ENCODE results near the gene LAMP2. TPM values are rescaled to one million over a fixed set of nuclear protein-coding genes. Genes with fewer than 3 reads are reported as not detected.

LAMP2 gene
- total RNA-seq, 1 experiment from 2014 or later = 67.0 TPM

DNA sequence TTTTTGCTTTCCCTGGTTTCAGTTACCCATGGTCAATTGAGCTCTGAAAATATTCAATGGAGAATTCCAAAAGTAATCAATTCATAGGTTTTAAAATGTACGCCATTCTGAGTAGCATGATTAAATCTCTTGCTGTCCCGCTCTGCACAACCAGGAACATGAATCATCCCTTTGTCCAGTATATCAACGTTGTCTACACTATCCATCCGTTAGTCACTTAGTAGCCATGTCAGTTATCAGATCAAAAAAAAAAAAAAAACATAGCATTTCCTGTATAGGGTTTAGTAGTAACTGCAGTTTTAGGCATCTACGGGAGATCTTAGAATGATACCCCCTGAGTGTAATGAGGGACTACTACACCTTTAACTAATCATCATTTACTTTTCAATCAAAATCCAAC, 15.1 kb downstream of the LAMP2 start:
- peaks cover 18% of the 10 kb centered on the region for H3K4me1 Mint-ChIP-seq (ENCODE audit: insufficient read depth, unreplicated experiment)
- TF ChIP-seq, protein P1, sequence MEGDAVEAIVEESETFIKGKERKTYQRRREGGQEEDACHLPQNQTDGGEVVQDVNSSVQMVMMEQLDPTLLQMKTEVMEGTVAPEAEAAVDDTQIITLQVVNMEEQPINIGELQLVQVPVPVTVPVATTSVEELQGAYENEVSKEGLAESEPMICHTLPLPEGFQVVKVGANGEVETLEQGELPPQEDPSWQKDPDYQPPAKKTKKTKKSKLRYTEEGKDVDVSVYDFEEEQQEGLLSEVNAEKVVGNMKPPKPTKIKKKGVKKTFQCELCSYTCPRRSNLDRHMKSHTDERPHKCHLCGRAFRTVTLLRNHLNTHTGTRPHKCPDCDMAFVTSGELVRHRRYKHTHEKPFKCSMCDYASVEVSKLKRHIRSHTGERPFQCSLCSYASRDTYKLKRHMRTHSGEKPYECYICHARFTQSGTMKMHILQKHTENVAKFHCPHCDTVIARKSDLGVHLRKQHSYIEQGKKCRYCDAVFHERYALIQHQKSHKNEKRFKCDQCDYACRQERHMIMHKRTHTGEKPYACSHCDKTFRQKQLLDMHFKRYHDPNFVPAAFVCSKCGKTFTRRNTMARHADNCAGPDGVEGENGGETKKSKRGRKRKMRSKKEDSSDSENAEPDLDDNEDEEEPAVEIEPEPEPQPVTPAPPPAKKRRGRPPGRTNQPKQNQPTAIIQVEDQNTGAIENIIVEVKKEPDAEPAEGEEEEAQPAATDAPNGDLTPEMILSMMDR (IDR thresholded peaks at IDR 0.05; ENCODE audit: unreplicated experiment) = no peak
- H3K9me3 Mint-ChIP-seq (ENCODE audit: unreplicated experiment) = no peaks in the 10 kb centered on the region
- DNase-seq (ENCODE audit: unreplicated experiment) = peak; percentile 40
- intact Hi-C loops (cut with micrococcal nuclease) = loop anchor here (10.0 kb wide), 1 partner anchor 139 kb away; the partner anchor contains the start of gene TMEM255A
- no peak overlapping the region for H3K27ac Mint-ChIP-seq (ENCODE audit: low read depth, unreplicated experiment)
- H3K4me3 Mint-ChIP-seq (ENCODE audit: unreplicated experiment) = no peak overlapping the region
- H3K36me3 Mint-ChIP-seq (ENCODE audit: insufficient read depth, unreplicated experiment) = peaks cover 27% of the 10 kb centered on the region
- no peaks in the 10 kb centered on the region for H3K27me3 Mint-ChIP-seq (ENCODE audit: insufficient read depth, unreplicated experiment)
- CTCF ChIA-PET = interaction anchor here (0.7 kb wide), 1 partner anchor 21 kb away, joined by 4 read pairs; no protein-coding TSS in a partner anchor
- BruUV-seq (replicated peaks) = no TSS peak
- POLR2A ChIA-PET = interaction anchor here (1.2 to 1.6 kb wide), 3 partner anchors 11 to 16 kb away, joined by 3 to 6 read pairs (median 4); no protein-coding TSS in a partner anchor

DNA sequence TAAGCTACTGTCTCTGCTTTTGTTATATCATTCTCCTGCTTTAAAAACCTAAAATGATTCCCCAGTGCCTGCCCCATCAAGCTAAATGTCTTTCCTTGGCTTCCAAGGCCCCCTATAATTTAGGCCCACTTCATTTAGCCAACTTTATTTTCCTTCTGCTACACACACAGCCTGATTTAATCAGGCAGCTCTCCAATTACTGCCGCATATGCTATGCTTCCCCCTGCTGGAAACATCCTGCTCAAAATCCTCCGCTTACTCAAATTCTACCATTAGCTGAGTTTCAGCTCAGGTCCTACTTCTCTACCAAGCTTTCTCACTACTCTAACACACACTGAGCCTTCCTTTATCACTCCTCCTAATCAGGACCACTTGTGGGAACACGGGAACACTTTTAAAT, 17.0 kb downstream of the LAMP2 start:
- peak; percentile 38 for DNase-seq (ENCODE audit: unreplicated experiment)
- H3K9me3 Mint-ChIP-seq (ENCODE audit: unreplicated experiment) = no peaks in the 10 kb centered on the region
- no TSS peak for BruUV-seq (replicated peaks)
- POLR2A ChIA-PET = interaction anchor here (0.5 to 1.3 kb wide), 6 partner anchors 14 to 581 kb away, joined by 3 to 4 read pairs (median 3); partner anchors contain the start of genes NDUFA1 and RNF113A
- TF ChIP-seq, protein P1 (IDR thresholded peaks at IDR 0.05; ENCODE audit: unreplicated experiment) = peak; percentile 27
- intact Hi-C loops (cut with micrococcal nuclease) = loop anchor here (10.0 kb wide), 1 partner anchor 137 kb away; the partner anchor contains the start of gene TMEM255A
- CTCF ChIA-PET = interaction anchor here (0.6 to 2.5 kb wide), 20 partner anchors 10 to 690 kb away, joined by 3 to 13 read pairs (median 4); no protein-coding TSS in a partner anchor
- H3K4me1 Mint-ChIP-seq (ENCODE audit: insufficient read depth, unreplicated experiment) = peaks cover 6% of the 10 kb centered on the region
- H3K4me3 Mint-ChIP-seq (ENCODE audit: unreplicated experiment) = no peak overlapping the region
- no peak overlapping the region for H3K27ac Mint-ChIP-seq (ENCODE audit: low read depth, unreplicated experiment)
- H3K27me3 Mint-ChIP-seq (ENCODE audit: insufficient read depth, unreplicated experiment) = no peaks in the 10 kb centered on the region
- H3K36me3 Mint-ChIP-seq (ENCODE audit: insufficient read depth, unreplicated experiment) = peaks cover 38% of the 10 kb centered on the region

DNA sequence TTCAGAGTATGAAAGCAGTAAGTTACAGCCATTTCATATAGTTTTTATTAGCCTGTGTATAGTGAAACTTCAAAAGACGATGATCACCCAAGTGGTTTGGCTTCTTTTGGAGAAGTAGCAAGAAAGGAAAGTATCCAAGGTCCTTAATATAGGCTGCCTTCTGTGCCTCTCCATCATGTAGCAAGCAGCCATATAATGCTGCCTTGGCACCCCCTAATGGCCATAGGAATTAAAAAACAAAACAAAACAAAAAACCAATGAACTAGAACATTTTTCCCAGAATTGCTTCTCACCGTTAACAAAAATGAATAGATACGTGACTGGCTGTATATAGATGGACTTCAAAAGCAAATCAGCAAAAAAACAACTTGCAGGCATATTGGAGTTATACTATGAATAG, 18.9 kb downstream of the LAMP2 start:
- intact Hi-C loops (cut with micrococcal nuclease) = loop anchor here (1.0 to 10.0 kb wide), 2 partner anchors 85 to 135 kb away; partner anchors contain the start of gene TMEM255A
- CTCF ChIA-PET = interaction anchor here (0.6 to 2.5 kb wide), 12 partner anchors 9 to 534 kb away, joined by 3 to 13 read pairs (median 4); no protein-coding TSS in a partner anchor
- no peaks in the 10 kb centered on the region for H3K9me3 Mint-ChIP-seq (ENCODE audit: unreplicated experiment)
- H3K27me3 Mint-ChIP-seq (ENCODE audit: insufficient read depth, unreplicated experiment) = peaks cover 10% of the 10 kb centered on the region
- peak; percentile 32 for DNase-seq (ENCODE audit: unreplicated experiment)
- BruUV-seq (replicated peaks) = no TSS peak
- TF ChIP-seq, protein P1 (IDR thresholded peaks at IDR 0.05; ENCODE audit: unreplicated experiment) = peak; percentile 36
- H3K4me1 Mint-ChIP-seq (ENCODE audit: insufficient read depth, unreplicated experiment) = peaks cover 5% of the 10 kb centered on the region
- H3K27ac Mint-ChIP-seq (ENCODE audit: low read depth, unreplicated experiment) = peak overlapping the region; percentile 37
- H3K4me3 Mint-ChIP-seq (ENCODE audit: unreplicated experiment) = no peak overlapping the region
- POLR2A ChIA-PET = interaction anchor here (1.2 kb wide), 1 partner anchor 10 kb away, joined by 3 read pairs; no protein-coding TSS in a partner anchor
- peaks cover 39% of the 10 kb centered on the region for H3K36me3 Mint-ChIP-seq (ENCODE audit: insufficient read depth, unreplicated experiment)

DNA sequence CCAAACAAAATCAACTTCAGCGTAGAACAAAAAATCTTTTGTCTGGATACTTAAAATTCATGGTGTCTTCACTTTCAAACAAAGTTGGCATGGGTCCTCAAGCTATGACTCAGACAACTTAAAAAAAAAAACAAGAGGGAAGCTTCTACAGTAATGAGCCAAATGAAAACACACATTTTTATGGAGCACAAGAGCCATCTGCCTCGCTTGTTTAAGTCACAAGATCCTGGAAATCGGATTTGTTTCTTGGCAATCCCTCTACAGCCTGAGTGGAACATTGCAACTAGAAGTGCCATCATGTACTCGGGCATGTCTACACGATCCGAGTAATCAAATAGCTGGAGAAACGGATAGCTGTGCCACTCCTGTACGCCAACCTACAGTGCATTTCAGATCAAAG, 22.6 kb downstream of the LAMP2 start:
- Mint-ChIP-seq H3K27ac (ENCODE audit: low read depth, unreplicated experiment) (no peak overlapping the region), H3K9me3 (ENCODE audit: unreplicated experiment) (no peaks in the 10 kb centered on the region), H3K36me3 (ENCODE audit: insufficient read depth, unreplicated experiment) (peaks cover 37% of the 10 kb centered on the region), H3K4me1 (ENCODE audit: insufficient read depth, unreplicated experiment) (no peaks in the 10 kb centered on the region), H3K4me3 (ENCODE audit: unreplicated experiment) (no peak overlapping the region), H3K27me3 (ENCODE audit: insufficient read depth, unreplicated experiment) (peaks cover 36% of the 10 kb centered on the region)
- ChIA-PET POLR2A (interaction anchor here (0.9 to 3.8 kb wide), 2 partner anchors 11 to 19 kb away, joined by 3 to 16 read pairs; no protein-coding TSS in a partner anchor), CTCF (interaction anchor here (0.7 to 3.6 kb wide), 8 partner anchors 10 to 953 kb away, joined by 3 to 11 read pairs (median 4); no protein-coding TSS in a partner anchor)
- DNase-seq (ENCODE audit: unreplicated experiment) = peak; percentile 67
- no TSS peak for BruUV-seq (replicated peaks)
- intact Hi-C loops (cut with micrococcal nuclease) = no loop called here
- TF ChIP-seq, protein P1 (IDR thresholded peaks at IDR 0.05; ENCODE audit: unreplicated experiment) = no peak

Measured in MCF 10A (cell line).